ENCODE data around the gene MYO9A. TPM values are rescaled to one million over a fixed set of nuclear protein-coding genes. Genes with fewer than 3 reads are reported as not detected.

Gene MYO9A
- polyA plus RNA-seq, 3 donors, result 3.9 to 6.6 (median 5.0) TPM

DNA sequence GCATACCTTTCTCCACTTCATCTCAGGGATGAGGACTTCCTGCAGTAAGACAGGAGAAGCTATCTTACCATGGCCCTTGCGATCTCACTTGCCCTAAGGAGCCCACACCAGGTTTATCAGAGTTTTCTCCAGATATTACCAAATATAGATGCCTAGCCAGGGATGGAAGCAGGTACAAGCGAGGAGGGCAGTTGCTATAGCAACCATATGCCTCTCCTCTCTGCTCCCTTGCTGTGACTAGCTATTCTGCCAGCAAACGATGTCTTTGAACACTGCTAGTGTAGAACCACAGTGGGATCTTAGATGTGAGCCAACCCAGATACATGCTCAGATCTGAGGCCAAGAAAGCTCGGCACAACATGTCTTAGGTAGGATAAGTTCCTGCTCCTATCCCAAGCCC is 45.8 kb upstream of the MYO9A start:
- no peak overlapping the region for H2AFZ ChIP-seq (ENCODE audit: insufficient read depth, low read depth, low read length, poor library complexity, severe bottlenecking)
- no peaks in the 10 kb centered on the region for H3K36me3 ChIP-seq (replicated peaks in 1 of 2; ENCODE audit: control insufficient read depth in 1 of 2, insufficient read depth in 2 of 2, low read length in 2 of 2)
- Mint-ChIP-seq H3K27ac (no peak overlapping the region), H3K36me3 (no peaks in the 10 kb centered on the region), H3K9me3 (peaks cover 0 to 1% (median 0%) of the 10 kb centered on the region in 7 donors), H3K4me3 (no peak overlapping the region), H3K4me1 (no peaks in the 10 kb centered on the region), H3K27me3 (ENCODE audit: low read depth in 3 of 3) (peaks cover 2 to 5% (median 3%) of the 10 kb centered on the region in 3 donors)
- H3K79me2 ChIP-seq (ENCODE audit: insufficient read depth, low read length), result no peaks in the 10 kb centered on the region
- H3K27me3 ChIP-seq (ENCODE audit: control insufficient read depth in 2 of 2, insufficient read depth in 2 of 2, low read length in 2 of 2), result no peaks in the 10 kb centered on the region
- WGBS (ENCODE audit: insufficient coverage), result 100% methylated on average over 2 of the region's 4 CpGs
- H3K9ac ChIP-seq (ENCODE audit: insufficient read depth, low read length, poor library complexity, severe bottlenecking), result no peak overlapping the region
- H3K4me3 ChIP-seq (replicated peaks in 1 of 3; ENCODE audit: low read depth in 2 of 3, low read length in 3 of 3), result no peak overlapping the region
- H3K27ac ChIP-seq (ENCODE audit: low read depth in 1 of 2, low read length in 2 of 2), result no peak overlapping the region
- DNase-seq, result no peak
- intact Hi-C loops (cut with micrococcal nuclease), result no loop called here
- TF ChIP-seq CTCF (IDR thresholded peaks at IDR 0.05), result no peak
- no peaks in the 10 kb centered on the region for H4K20me1 ChIP-seq (ENCODE audit: insufficient read depth, low read length)
- H3K4me2 ChIP-seq (replicated peaks; ENCODE audit: extremely low read depth, low read length, poor library complexity, severe bottlenecking), result no peak overlapping the region
- no peaks in the 10 kb centered on the region for H3K4me1 ChIP-seq (ENCODE audit: control insufficient read depth in 1 of 2, insufficient read depth in 2 of 2, low read length in 2 of 2)
- no peaks in the 10 kb centered on the region for H3K9me3 ChIP-seq (replicated peaks in 1 of 2; ENCODE audit: control insufficient read depth in 1 of 2, insufficient read depth in 1 of 2, low read length in 2 of 2)

DNA sequence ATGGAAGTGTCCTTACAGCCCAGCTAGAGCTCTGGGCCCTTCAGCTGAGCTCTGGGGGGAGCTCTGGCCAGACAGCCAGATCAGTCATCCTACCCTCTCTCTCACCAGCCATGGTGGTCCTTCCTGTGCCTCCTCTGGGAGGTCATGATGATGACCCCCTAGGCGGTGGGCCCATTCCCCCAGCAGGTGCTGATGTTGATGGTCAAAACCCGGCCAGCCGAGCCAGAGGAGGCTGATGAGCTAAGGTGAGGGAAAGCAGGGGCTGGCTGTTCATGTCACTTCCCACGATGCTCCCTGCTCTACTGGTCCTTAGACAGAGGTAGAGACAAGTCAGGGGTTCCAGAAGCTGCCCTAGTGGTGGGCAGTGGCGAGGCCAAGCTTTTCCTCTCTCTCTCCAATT is 44.6 kb upstream of the MYO9A start:
- intact Hi-C loops (cut with micrococcal nuclease), result no loop called here
- no peaks in the 10 kb centered on the region for H3K4me1 Mint-ChIP-seq

More for the DNA sequence above, 44.6 kb upstream of the MYO9A start:
- H3K27me3 Mint-ChIP-seq (ENCODE audit: low read depth in 3 of 3), result peaks cover 2 to 5% (median 3%) of the 10 kb centered on the region in 3 donors
- H3K9ac ChIP-seq (ENCODE audit: insufficient read depth, low read length, poor library complexity, severe bottlenecking), result no peak overlapping the region
- DNase-seq, result no peak
- no peak overlapping the region for H3K4me2 ChIP-seq (replicated peaks; ENCODE audit: extremely low read depth, low read length, poor library complexity, severe bottlenecking)
- H3K27ac ChIP-seq (ENCODE audit: low read depth in 1 of 2, low read length in 2 of 2), result no peak overlapping the region
- no peaks in the 10 kb centered on the region for H3K36me3 ChIP-seq (replicated peaks in 1 of 2; ENCODE audit: control insufficient read depth in 1 of 2, insufficient read depth in 2 of 2, low read length in 2 of 2)
- H4K20me1 ChIP-seq (ENCODE audit: insufficient read depth, low read length), result no peaks in the 10 kb centered on the region
- H3K4me3 Mint-ChIP-seq, result no peak overlapping the region
- H3K9me3 Mint-ChIP-seq, result peaks cover 0 to 1% (median 0%) of the 10 kb centered on the region in 7 donors
- H3K27me3 ChIP-seq (ENCODE audit: control insufficient read depth in 2 of 2, insufficient read depth in 2 of 2, low read length in 2 of 2), result no peaks in the 10 kb centered on the region
- no peak overlapping the region for H3K4me3 ChIP-seq (replicated peaks in 1 of 3; ENCODE audit: low read depth in 2 of 3, low read length in 3 of 3)
- no peaks in the 10 kb centered on the region for H3K36me3 Mint-ChIP-seq
- H3K27ac Mint-ChIP-seq, result no peak overlapping the region
- no peaks in the 10 kb centered on the region for H3K4me1 ChIP-seq (ENCODE audit: control insufficient read depth in 1 of 2, insufficient read depth in 2 of 2, low read length in 2 of 2)
- no peak for TF ChIP-seq CTCF (IDR thresholded peaks at IDR 0.05)
- 100% methylated on average over 4 of the region's 5 CpGs for WGBS (ENCODE audit: insufficient coverage)
- H2AFZ ChIP-seq (ENCODE audit: insufficient read depth, low read depth, low read length, poor library complexity, severe bottlenecking), result no peak overlapping the region
- H3K9me3 ChIP-seq (replicated peaks in 1 of 2; ENCODE audit: control insufficient read depth in 1 of 2, insufficient read depth in 1 of 2, low read length in 2 of 2), result no peaks in the 10 kb centered on the region
- H3K79me2 ChIP-seq (ENCODE audit: insufficient read depth, low read length), result no peaks in the 10 kb centered on the region
